ENCODE data around the gene PARD3.
"Not testable (repeated sequence)": the region's sequence is repeated elsewhere in the genome, so short reads cannot be mapped to it uniquely, and the experiment has no call there.

The PARD3 gene

GRCh38 chr10:34762603-34763299 is 52.3 kb downstream of the PARD3 start:
- DNase-seq = no peak

GRCh38 chr10:34762156-34762555 is 52.9 kb downstream of the PARD3 start:
- DNase-seq = no peak

DNA sequence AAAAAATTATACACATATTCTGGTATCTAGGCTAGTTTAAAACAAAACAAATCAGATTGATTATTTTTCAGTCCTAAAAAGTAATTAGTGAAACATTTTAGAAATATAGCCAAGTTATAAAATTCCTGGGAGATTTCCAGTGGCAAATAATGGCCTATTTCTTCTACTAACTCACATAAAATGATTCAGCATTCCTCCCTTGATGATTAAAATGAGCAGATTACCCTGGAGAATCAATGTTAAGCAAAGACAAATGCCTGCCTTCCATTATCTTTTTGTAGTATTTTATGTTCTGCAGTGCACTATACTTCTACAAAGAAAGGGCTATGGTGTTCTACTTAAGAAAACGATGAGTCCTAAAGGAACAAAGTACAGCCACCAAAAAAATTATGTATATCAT is 53.6 kb downstream of the PARD3 start:
- DNase-seq = no peak

- no peak for DNase-seq
Observed at GRCh38 chr10:34760606-34761005, 54.5 kb downstream of the PARD3 start.

DNA sequence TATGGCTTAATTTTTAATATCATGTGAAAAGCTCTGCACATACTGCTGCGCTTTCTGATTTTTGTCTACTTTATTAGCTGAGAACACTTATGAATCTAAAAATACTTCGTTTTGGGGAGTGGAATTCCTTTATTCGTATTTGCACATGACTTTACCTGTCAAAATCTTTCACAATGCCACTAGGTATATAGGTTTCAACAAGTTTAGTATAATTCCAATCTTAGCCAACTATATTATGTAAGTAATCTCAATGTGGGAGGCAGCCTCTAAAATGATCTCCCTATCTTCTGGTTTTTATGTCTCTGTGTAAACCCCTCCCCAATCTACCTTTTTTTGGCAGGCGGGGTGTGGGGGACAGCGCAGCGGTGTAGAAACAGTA is 55.3 kb downstream of the PARD3 start:
- DNase-seq = no peak

DNA sequence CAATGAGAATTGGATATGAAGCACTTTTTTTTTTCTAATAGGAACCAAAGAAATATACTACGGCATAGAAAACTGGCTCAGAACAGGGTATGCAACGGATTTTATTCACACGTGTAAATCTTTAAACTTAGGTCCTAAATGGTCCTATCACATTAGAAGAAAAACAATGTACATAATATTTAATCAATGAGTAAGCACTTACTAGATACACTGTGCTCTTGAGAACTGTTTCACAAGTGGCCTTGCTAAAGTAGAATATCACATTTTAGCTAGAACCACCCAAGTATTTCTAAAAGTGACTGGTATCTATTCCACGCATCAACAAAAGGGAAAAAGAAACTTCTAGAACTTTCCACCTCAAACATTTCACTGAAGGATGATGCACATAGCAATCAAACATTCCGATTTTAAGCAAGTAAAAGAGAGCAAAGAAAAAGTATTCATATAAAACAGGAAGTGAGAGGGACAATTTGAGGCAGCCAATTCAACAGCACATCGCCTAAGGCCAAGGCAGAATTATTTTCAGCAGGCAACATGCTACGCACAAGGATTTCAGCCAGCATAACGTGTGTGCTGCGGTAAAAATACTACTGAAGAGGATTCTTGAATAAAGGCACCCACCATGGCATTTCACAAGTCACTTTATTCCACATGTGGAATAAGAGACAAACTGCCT is 55.8 kb downstream of the PARD3 start:
- DNase-seq = no peak

- DNase-seq = no peak
Observed at GRCh38 chr10:34758447-34758996, 56.6 kb downstream of the PARD3 start.

- no peak for DNase-seq
Observed at GRCh38 chr10:34757933-34758332, 57.2 kb downstream of the PARD3 start.

DNA sequence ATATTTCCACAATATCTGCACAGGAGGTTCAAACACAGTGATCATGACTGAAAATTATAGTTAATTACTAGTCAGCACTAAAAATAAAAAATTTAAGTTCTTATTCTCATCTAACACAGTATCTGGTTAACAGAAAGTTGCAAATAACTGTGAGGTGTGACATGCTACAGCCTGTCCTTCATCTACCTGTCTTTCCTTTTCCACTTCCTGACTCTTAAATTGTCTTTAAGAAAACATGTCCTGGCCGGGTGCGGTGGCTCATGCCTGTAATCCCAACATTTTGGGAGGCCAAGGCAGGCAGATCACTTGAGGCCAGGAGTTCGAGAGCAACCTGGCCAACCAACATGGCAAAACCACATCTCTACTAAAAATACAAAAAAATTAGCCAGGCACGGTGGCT is 57.9 kb downstream of the PARD3 start:
- not testable (repeated sequence) for DNase-seq

DNA sequence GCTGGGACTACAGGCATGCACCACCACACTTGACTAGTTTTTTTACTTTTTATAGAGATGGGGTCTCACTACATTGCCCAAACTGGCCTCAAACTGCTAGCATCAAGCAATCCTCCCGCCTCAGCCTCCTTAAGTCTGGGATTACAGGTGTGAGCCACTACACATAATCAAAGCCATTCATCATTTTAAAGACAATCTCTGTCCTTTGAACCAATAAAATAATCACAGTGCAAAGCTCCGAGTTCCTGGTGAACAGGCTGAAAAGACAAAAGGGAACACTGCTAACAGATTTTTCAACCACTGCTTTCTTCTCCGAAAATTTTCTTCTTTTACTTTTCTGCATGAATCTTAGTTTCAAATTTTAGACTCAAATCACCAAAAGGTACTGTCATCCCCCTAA is 58.5 kb downstream of the PARD3 start:
- no peak for DNase-seq

DNA sequence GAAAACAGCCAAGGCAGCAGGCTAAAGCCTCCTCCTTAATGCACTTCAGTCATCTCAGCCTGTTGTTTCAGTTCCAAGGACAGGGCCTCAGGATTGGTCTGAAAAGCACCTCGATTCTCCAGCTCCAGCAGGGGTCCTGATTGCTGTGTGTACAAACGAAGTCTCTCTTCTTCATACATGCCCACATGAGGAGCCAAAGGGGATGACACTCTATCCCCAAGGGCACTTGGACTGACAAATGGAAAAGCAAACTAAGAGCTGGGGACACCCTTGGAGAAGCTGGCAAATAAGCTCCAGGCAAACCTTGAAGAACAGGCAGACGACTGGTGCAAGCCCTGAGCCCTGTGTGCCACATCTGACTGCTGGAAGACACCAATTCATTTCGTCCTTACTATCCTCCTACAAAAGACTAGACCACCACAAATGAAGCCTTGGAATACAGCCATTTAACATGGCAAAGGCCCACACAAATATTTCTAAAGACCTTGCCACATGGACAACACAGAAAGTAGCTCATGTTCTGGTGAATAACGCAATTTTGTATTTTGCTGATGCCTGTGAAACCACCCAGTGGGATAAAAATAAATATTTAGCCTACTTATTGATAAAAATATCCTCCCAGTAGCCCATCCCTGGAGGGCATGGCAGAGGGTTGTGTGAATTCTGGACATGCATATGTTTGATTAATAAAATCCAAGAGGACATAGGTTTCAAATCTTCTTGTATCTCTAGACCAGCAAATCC is 61.9 kb downstream of the PARD3 start:
- no peak for DNase-seq

- no peak for DNase-seq
Observed at GRCh38 chr10:34751272-34751671, 63.8 kb downstream of the PARD3 start.

DNA sequence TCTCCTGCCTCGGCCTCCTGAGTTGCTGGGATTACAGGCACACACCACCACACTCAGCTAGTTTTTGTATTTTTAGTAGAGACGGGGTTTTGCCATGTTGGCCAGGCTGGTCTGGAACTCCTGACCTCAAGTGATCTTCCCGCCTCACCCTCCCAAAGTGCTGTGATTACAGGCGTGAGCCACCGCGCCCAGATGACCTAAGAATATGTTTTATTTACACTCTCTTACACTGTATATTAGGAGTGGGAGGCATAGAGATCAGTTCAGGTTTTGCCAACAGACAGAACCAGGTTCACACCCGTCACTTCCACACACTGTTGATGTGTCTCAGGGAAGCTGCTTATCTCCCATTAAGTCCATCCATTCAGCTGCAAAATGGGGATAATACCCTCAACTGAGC is 64.3 kb downstream of the PARD3 start:
- DNase-seq = not testable (repeated sequence)

DNA sequence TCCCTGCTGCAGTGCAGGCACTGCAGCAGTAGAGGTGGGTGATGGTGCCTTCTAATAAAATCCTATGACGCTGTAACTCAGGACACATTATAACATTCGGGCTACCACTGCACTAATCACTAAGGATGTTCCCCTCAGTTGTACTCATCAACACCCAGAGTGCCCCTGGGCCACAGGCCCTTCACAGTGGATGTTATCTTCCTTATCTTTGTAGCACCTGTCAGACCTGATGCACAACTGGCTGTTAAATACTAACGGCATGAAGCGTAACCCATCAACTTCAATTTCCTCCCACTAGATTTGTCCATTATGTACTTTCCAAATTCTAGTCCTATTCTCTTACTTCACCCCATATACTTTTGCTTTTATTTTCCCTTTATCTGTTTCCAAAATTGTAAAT is 66.3 kb downstream of the PARD3 start:
- no peak for DNase-seq

GRCh38 chr10:34748357-34748756 is 66.7 kb downstream of the PARD3 start:
- DNase-seq = no peak

DNA sequence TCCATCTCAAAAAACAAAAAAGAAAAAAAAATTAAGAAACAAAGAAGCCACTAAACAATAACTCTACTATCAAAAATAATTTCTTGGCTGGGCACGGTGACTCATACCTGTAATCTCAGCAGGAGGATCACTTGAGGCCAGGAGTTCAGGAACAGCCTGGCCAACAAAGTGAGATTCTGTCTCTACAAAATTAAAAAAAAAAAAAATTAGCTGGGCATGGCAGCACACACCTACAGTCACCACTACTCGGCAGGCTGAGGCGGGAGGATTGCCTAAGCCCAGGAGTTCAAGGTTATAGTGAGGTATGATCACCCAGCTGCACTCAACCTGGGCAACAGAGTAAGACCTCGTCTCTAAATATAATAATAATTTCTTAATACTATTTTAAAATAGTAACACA is 69.0 kb downstream of the PARD3 start:
- no peak for DNase-seq

- DNase-seq = no peak
Observed at GRCh38 chr10:34745244-34745643, 69.9 kb downstream of the PARD3 start.

DNA sequence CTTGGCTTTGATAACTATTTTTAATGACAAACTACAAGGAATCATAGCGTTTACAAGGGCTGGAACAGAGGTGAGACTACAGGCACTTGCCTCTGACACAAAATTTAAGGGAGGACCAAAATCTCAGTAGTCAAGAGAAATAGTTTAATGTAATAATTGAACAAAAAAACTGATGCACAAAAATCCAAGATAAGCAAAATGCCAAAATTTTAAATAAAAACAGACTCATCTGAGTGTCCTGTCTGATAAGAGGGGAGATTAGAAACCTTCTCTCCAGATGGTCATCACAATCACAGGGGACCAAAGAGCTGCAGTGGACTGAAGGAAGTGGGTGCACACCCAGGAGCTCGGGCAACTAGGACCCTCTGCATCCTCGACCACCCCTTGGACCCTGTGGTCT is 70.5 kb downstream of the PARD3 start:
- DNase-seq = no peak

- no peak for DNase-seq
Observed at GRCh38 chr10:34743814-34744213, 71.3 kb downstream of the PARD3 start.

DNA sequence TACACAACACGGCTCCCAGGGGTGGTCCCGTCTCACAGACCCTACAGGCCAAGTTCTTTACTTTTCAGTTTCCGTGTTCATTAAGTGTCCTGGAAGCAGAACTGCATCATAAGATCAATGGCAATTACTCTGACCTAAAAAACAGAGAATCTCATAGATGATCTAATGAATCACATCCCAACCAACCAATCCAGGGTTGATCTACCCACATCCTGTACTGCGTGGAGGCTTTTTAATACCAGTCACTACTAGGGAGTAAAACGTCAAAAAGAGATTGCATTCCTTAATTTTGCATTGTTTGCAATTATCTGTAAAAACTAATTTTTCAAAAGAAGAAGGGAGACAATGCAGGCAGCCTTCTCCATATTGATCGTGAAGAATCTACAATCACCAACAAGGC is 72.6 kb downstream of the PARD3 start:
- no peak for DNase-seq

DNA sequence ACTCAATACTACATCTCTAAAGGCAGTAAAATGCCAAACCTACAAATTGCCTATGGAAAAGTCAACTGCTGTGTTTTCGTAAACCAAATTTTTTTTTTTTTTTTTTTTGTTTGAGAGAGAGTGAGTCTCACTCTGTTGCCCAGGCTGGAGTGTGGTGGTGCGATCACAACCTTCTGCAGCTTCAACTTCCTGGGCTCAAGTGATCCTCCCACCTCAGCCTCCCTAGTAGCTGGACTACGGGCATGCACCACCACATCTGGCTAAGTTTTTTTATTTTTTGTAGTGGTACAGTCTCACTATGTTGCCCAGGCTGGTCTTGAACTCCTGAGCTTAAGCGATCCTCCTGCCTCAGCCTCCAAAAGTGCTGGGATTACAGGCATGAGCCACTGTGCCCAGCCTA is 74.0 kb downstream of the PARD3 start:
- not testable (repeated sequence) for DNase-seq

DNA sequence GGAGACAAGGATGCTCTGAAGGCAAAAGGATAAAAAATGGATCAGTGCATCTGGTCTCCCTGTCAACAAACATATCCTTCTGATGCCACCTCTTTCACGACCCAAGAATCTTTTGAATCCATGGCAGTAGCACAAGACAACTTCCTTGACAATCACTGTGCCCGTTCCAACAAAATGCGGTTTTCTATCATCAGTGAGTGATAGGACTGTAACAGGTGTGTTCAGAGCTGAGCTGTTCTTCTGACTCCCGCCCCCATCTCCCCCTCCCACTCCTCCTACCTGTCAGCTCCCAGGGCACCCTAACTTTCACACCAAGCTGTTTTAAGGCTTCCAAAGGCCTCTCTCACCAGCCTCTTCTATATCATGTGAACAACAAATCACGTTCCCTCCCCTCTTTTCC is 74.8 kb downstream of the PARD3 start:
- DNase-seq = no peak

DNA sequence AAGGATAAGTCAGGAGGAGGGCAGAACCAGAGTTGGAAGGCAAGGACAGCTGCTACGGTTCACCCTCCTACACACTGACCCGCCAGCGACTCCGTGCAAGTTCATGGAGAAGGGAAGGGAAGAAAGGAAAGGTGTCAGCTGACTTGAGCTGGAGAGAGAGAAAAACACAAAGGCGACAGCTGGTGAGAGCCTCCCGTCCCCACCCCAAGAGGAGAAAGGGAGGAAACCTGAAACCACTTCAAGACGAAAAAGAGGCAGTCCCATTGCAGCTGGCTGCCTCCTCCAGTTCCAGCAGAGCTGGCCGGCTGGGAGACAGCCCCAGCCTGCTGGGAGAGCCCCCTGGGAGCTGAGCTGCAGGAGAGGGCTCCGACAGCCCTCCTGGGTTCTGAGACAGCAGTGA is 75.2 kb downstream of the PARD3 start:
- DNase-seq = no peak

GRCh38 chr10:34737772-34738169 is 77.3 kb downstream of the PARD3 start:
- DNase-seq = no peak
